ENCODE data around the gene ERVK3-1. TPM values are rescaled to one million over a fixed set of nuclear protein-coding genes. Genes with fewer than 3 reads are reported as not detected.
A peak's percentile ranks its signal among the peaks of the same experiment; 100 is the strongest.

The ERVK3-1 gene
- total and polyA plus RNA-seq, 2 of the 13 experiments (the other 11 are each of a cell fraction or from before 2014, with no cell fraction given): 28.5 to 38.7 TPM

GRCh38 chr19:58279042-58279924, 25.9 kb upstream of the ERVK3-1 start (continued):
- TF ChIP-seq, protein P1, sequence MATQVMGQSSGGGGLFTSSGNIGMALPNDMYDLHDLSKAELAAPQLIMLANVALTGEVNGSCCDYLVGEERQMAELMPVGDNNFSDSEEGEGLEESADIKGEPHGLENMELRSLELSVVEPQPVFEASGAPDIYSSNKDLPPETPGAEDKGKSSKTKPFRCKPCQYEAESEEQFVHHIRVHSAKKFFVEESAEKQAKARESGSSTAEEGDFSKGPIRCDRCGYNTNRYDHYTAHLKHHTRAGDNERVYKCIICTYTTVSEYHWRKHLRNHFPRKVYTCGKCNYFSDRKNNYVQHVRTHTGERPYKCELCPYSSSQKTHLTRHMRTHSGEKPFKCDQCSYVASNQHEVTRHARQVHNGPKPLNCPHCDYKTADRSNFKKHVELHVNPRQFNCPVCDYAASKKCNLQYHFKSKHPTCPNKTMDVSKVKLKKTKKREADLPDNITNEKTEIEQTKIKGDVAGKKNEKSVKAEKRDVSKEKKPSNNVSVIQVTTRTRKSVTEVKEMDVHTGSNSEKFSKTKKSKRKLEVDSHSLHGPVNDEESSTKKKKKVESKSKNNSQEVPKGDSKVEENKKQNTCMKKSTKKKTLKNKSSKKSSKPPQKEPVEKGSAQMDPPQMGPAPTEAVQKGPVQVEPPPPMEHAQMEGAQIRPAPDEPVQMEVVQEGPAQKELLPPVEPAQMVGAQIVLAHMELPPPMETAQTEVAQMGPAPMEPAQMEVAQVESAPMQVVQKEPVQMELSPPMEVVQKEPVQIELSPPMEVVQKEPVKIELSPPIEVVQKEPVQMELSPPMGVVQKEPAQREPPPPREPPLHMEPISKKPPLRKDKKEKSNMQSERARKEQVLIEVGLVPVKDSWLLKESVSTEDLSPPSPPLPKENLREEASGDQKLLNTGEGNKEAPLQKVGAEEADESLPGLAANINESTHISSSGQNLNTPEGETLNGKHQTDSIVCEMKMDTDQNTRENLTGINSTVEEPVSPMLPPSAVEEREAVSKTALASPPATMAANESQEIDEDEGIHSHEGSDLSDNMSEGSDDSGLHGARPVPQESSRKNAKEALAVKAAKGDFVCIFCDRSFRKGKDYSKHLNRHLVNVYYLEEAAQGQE (IDR thresholded peaks at IDR 0.05; ENCODE audit: borderline replicate concordance in 1 of 2, low read depth in 1 of 2, low read length in 2 of 2): 0 out of 4 replicates have a peak, but pooled peaks of 1 of the 2 experiments have one; percentile 23
- TF ChIP-seq HOXA5 (CRISPR knock-in tag; IDR thresholded peaks at IDR 0.05) (0 out of 2 replicates have a peak, but pooled peaks have one; percentile 18), NKX3-1 (CRISPR knock-in tag; IDR thresholded peaks at IDR 0.05) (0 out of 2 replicates have a peak, but pooled peaks have one; percentile 60), MZF1 (CRISPR knock-in tag; IDR thresholded peaks at IDR 0.05; ENCODE audit: borderline replicate concordance) (no peak; the same call in 1 of the 2 replicates), ZNF772 (CRISPR knock-in tag; IDR thresholded peaks at IDR 0.05) (peak; percentile 15; the same call in 1 of the 2 replicates), ZNF354B (CRISPR knock-in tag; IDR thresholded peaks at IDR 0.05) (no peak), HNRNPK (IDR thresholded peaks at IDR 0.05; ENCODE audit: low read depth, low read length, poor library complexity, severe bottlenecking) (peak; percentile 6), PAX8 (CRISPR knock-in tag; IDR thresholded peaks at IDR 0.05; ENCODE audit: borderline replicate concordance) (peak; percentile 71; the same call in 1 of the 2 replicates), DRAP1 (CRISPR knock-in tag; IDR thresholded peaks at IDR 0.05) (no peak), ZNF678 (CRISPR knock-in tag; IDR thresholded peaks at IDR 0.05) (no peak; the same call in 1 of the 2 replicates), TARDBP (CRISPR knock-in tag; IDR thresholded peaks at IDR 0.05) (no peak), EED (CRISPR knock-in tag; IDR thresholded peaks at IDR 0.05) (peak; percentile 76; the same call in 1 of the 2 replicates)
- TF ChIP-seq, protein P2, sequence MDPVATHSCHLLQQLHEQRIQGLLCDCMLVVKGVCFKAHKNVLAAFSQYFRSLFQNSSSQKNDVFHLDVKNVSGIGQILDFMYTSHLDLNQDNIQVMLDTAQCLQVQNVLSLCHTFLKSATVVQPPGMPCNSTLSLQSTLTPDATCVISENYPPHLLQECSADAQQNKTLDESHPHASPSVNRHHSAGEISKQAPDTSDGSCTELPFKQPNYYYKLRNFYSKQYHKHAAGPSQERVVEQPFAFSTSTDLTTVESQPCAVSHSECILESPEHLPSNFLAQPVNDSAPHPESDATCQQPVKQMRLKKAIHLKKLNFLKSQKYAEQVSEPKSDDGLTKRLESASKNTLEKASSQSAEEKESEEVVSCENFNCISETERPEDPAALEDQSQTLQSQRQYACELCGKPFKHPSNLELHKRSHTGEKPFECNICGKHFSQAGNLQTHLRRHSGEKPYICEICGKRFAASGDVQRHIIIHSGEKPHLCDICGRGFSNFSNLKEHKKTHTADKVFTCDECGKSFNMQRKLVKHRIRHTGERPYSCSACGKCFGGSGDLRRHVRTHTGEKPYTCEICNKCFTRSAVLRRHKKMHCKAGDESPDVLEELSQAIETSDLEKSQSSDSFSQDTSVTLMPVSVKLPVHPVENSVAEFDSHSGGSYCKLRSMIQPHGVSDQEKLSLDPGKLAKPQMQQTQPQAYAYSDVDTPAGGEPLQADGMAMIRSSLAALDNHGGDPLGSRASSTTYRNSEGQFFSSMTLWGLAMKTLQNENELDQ (CRISPR knock-in tag; IDR thresholded peaks at IDR 0.05; ENCODE audit: borderline replicate concordance): 0 out of 2 replicates have a peak, but pooled peaks have one; percentile 25
- TF ChIP-seq, protein P3, sequence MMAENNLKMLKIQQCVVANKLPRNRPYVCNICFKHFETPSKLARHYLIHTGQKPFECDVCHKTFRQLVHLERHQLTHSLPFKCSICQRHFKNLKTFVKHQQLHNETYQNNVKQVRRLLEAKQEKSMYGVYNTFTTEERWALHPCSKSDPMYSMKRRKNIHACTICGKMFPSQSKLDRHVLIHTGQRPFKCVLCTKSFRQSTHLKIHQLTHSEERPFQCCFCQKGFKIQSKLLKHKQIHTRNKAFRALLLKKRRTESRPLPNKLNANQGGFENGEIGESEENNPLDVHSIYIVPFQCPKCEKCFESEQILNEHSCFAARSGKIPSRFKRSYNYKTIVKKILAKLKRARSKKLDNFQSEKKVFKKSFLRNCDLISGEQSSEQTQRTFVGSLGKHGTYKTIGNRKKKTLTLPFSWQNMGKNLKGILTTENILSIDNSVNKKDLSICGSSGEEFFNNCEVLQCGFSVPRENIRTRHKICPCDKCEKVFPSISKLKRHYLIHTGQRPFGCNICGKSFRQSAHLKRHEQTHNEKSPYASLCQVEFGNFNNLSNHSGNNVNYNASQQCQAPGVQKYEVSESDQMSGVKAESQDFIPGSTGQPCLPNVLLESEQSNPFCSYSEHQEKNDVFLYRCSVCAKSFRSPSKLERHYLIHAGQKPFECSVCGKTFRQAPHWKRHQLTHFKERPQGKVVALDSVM (CRISPR knock-in tag; IDR thresholded peaks at IDR 0.05): 0 out of 2 replicates have a peak, but pooled peaks have one; percentile 21
- TF ChIP-seq, protein P4, sequence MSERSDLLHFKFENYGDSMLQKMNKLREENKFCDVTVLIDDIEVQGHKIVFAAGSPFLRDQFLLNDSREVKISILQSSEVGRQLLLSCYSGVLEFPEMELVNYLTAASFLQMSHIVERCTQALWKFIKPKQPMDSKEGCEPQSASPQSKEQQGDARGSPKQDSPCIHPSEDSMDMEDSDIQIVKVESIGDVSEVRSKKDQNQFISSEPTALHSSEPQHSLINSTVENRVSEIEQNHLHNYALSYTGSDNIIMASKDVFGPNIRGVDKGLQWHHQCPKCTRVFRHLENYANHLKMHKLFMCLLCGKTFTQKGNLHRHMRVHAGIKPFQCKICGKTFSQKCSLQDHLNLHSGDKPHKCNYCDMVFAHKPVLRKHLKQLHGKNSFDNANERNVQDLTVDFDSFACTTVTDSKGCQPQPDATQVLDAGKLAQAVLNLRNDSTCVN (CRISPR knock-in tag; IDR thresholded peaks at IDR 0.05; ENCODE audit: borderline replicate concordance): 0 out of 2 replicates have a peak, but pooled peaks have one; percentile 31
